ENCODE measurements around the gene ARSG. TPM values are rescaled to one million over a fixed set of nuclear protein-coding genes. Genes with fewer than 3 reads are reported as not detected.
A peak's percentile ranks its signal among the peaks of the same experiment; 100 is the strongest.

Gene ARSG
- total and polyA plus RNA-seq, 2 of the 13 experiments (the other 11 are each of a cell fraction or from before 2014, with no cell fraction given) = 3.7 to 15.2 TPM

DNA sequence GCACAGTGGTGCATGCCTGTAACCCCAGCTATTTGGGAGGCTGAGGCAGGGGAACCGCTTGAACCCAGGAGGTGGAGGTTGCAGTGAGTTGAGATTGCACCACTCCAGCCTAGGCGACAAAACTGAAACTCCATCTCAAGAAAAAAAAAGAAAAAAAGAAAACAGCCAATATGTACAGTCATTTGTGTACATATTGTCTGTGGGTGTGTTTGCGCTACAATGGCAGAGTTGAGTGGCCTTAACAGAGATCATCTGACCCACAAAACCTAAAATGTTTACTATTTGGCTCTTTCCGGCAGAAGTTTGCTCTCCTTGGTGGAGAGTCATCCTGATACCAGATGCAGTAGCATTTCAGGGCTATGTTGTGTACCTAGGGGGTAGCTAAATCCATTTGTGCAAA lies 57.9 kb downstream of the ARSG start (continued):
- TF ChIP-seq ZNF546 (CRISPR knock-in tag; conservative IDR thresholded peaks at IDR 0.05) (no peak), ZNF607 (CRISPR knock-in tag; IDR thresholded peaks at IDR 0.05; ENCODE audit: borderline replicate concordance) (no peak), ZNF713 (CRISPR knock-in tag; IDR thresholded peaks at IDR 0.05) (no peak), NFYB (CRISPR knock-in tag; IDR thresholded peaks at IDR 0.05) (no peak), MAZ (IDR thresholded peaks at IDR 0.05; ENCODE audit: borderline replicate concordance, low read depth, low read length) (no peak), MAZ (CRISPR knock-in tag; IDR thresholded peaks at IDR 0.05; ENCODE audit: low read depth) (no peak), RFX1 (IDR thresholded peaks at IDR 0.05) (no peak), GATA4 (IDR thresholded peaks at IDR 0.05; ENCODE audit: borderline replicate concordance, low read depth) (no peak), ZNF672 (CRISPR knock-in tag; IDR thresholded peaks at IDR 0.05) (no peak), MAFF (IDR thresholded peaks at IDR 0.05; ENCODE audit: low read depth, low read length) (no peak), CBX1 (IDR thresholded peaks at IDR 0.05; ENCODE audit: low read depth) (no peak), ZNF720 (CRISPR knock-in tag; IDR thresholded peaks at IDR 0.05) (no peak)
- TF ChIP-seq, protein P1, sequence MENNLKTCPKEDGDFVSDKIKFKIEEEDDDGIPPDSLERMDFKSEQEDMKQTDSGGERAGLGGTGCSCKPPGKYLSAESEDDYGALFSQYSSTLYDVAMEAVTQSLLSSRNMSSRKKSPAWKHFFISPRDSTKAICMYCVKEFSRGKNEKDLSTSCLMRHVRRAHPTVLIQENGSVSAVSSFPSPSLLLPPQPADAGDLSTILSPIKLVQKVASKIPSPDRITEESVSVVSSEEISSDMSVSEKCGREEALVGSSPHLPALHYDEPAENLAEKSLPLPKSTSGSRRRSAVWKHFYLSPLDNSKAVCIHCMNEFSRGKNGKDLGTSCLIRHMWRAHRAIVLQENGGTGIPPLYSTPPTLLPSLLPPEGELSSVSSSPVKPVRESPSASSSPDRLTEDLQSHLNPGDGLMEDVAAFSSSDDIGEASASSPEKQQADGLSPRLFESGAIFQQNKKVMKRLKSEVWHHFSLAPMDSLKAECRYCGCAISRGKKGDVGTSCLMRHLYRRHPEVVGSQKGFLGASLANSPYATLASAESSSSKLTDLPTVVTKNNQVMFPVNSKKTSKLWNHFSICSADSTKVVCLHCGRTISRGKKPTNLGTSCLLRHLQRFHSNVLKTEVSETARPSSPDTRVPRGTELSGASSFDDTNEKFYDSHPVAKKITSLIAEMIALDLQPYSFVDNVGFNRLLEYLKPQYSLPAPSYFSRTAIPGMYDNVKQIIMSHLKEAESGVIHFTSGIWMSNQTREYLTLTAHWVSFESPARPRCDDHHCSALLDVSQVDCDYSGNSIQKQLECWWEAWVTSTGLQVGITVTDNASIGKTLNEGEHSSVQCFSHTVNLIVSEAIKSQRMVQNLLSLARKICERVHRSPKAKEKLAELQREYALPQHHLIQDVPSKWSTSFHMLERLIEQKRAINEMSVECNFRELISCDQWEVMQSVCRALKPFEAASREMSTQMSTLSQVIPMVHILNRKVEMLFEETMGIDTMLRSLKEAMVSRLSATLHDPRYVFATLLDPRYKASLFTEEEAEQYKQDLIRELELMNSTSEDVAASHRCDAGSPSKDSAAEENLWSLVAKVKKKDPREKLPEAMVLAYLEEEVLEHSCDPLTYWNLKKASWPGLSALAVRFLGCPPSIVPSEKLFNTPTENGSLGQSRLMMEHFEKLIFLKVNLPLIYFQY (CRISPR knock-in tag; IDR thresholded peaks at IDR 0.05; ENCODE audit: borderline replicate concordance) = no peak
- TF ChIP-seq, protein P2, sequence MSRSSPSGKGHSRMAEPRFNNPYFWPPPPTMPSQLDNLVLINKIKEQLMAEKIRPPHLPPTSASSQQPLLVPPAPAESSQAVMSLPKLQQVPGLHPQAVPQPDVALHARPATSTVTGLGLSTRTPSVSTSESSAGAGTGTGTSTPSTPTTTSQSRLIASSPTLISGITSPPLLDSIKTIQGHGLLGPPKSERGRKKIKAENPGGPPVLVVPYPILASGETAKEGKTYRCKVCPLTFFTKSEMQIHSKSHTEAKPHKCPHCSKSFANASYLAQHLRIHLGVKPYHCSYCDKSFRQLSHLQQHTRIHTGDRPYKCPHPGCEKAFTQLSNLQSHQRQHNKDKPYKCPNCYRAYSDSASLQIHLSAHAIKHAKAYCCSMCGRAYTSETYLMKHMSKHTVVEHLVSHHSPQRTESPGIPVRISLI (CRISPR knock-in tag; IDR thresholded peaks at IDR 0.05; ENCODE audit: borderline replicate concordance) = peak; percentile 50; the same call in 1 of the 2 replicates
- TF ChIP-seq, protein P3, sequence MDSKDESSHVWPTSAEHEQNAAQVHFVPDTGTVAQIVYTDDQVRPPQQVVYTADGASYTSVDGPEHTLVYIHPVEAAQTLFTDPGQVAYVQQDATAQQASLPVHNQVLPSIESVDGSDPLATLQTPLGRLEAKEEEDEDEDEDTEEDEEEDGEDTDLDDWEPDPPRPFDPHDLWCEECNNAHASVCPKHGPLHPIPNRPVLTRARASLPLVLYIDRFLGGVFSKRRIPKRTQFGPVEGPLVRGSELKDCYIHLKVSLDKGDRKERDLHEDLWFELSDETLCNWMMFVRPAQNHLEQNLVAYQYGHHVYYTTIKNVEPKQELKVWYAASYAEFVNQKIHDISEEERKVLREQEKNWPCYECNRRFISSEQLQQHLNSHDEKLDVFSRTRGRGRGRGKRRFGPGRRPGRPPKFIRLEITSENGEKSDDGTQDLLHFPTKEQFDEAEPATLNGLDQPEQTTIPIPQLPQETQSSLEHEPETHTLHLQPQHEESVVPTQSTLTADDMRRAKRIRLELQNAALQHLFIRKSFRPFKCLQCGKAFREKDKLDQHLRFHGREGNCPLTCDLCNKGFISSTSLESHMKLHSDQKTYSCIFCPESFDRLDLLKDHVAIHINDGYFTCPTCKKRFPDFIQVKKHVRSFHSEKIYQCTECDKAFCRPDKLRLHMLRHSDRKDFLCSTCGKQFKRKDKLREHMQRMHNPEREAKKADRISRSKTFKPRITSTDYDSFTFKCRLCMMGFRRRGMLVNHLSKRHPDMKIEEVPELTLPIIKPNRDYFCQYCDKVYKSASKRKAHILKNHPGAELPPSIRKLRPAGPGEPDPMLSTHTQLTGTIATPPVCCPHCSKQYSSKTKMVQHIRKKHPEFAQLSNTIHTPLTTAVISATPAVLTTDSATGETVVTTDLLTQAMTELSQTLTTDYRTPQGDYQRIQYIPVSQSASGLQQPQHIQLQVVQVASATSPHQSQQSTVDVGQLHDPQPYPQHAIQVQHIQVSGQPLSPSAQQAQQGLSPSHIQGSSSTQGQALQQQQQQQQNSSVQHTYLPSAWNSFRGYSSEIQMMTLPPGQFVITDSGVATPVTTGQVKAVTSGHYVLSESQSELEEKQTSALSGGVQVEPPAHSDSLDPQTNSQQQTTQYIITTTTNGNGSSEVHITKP (CRISPR knock-in tag; IDR thresholded peaks at IDR 0.05; ENCODE audit: low read depth) = no peak
- TF ChIP-seq, protein P4, sequence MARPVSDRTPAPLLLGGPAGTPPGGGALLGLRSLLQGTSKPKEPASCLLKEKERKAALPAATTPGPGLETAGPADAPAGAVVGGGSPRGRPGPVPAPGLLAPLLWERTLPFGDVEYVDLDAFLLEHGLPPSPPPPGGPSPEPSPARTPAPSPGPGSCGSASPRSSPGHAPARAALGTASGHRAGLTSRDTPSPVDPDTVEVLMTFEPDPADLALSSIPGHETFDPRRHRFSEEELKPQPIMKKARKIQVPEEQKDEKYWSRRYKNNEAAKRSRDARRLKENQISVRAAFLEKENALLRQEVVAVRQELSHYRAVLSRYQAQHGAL (CRISPR knock-in tag; IDR thresholded peaks at IDR 0.05; ENCODE audit: not compliant biosample characterization) = no peak
- TF ChIP-seq, protein P5, sequence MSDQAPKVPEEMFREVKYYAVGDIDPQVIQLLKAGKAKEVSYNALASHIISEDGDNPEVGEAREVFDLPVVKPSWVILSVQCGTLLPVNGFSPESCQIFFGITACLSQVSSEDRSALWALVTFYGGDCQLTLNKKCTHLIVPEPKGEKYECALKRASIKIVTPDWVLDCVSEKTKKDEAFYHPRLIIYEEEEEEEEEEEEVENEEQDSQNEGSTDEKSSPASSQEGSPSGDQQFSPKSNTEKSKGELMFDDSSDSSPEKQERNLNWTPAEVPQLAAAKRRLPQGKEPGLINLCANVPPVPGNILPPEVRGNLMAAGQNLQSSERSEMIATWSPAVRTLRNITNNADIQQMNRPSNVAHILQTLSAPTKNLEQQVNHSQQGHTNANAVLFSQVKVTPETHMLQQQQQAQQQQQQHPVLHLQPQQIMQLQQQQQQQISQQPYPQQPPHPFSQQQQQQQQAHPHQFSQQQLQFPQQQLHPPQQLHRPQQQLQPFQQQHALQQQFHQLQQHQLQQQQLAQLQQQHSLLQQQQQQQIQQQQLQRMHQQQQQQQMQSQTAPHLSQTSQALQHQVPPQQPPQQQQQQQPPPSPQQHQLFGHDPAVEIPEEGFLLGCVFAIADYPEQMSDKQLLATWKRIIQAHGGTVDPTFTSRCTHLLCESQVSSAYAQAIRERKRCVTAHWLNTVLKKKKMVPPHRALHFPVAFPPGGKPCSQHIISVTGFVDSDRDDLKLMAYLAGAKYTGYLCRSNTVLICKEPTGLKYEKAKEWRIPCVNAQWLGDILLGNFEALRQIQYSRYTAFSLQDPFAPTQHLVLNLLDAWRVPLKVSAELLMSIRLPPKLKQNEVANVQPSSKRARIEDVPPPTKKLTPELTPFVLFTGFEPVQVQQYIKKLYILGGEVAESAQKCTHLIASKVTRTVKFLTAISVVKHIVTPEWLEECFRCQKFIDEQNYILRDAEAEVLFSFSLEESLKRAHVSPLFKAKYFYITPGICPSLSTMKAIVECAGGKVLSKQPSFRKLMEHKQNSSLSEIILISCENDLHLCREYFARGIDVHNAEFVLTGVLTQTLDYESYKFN (CRISPR knock-in tag; conservative IDR thresholded peaks at IDR 0.05) = peak; percentile 26; the same call in 1 of the 2 replicates
